K562 (cell line): ENCODE data around the gene MTA1. TPM values are rescaled to one million over a fixed set of nuclear protein-coding genes. Genes with fewer than 3 reads are reported as not detected.

ENCODE experiments used
- ATAC-seq: fragments of 200-7000 bp; cut with Tn5 transposase; 3 replicates; pipeline ENCODE4 v1.9.1; 2020; ENCODE audit warnings: moderate library complexity
- BruUV-seq: library from RNA; stranded (reverse); fragments of 400-500 nt; replicated peaks from 2 replicates; lab custom pipeline; 2021; lab: Mats Ljungman, UMichigan
- CTCF ChIA-PET: fragments of 300-600 bp; formaldehyde crosslinking; extraction: SDS; loops from one replicate; lab custom pipeline; 2021; ENCODE audit warnings: low intra/inter-chr PET ratio; lab: Yijun Ruan, JAX
- POLR2A ChIA-PET: fragments of 300-600, 350-650 bp; sonication (Branson Sonifier 250); formaldehyde crosslinking; extraction: SDS; loops from one replicate; lab custom pipeline; 2021; ENCODE audit warnings: antibody characterized with exemption, inconsistent platforms; lab: Yijun Ruan, JAX
- DNase-seq, 4 experiments: peaks; one replicate each; pipeline versions ENCODE4 v3.0.0 to v3.0.0-alpha.2; 2011 to 2018; ENCODE audit warnings: low spot score in 3 of 4, mixed read lengths in 3 of 4; ENCODE audit errors: extremely low read depth in 1 of 4
- FAIRE-seq: peaks from 2 replicates; lab custom pipeline; 2011; peaks lifted over from hg19 to GRCh38; lab: Jason Lieb, UNC
- H2AFZ ChIP-seq: 2 replicates; pipeline ENCODE4 v1.6.0; 2011; ENCODE audit warnings: low read depth, low read length, control low read depth, inconsistent platforms
- H3K27ac ChIP-seq: fragments of 200-600 bp; 3 replicates; pipeline ENCODE4 v1.8.0; 2011; ENCODE audit warnings: low read depth, mild to moderate bottlenecking, control low read depth, inconsistent platforms, low read length, moderate library complexity, mixed read lengths; ENCODE audit errors: extremely low read depth
- H3K27me3 ChIP-seq, 2 experiments: fragments of 300-600 bp in 1 of 2; 2 replicates in 1 of 2; 3 replicates in 1 of 2; pipeline versions ENCODE4 v1.6.0 to v1.8.0; 2011; ENCODE audit warnings: inconsistent platforms in 2 of 2, low read length in 2 of 2, mild to moderate bottlenecking in 1 of 2, mixed read lengths in 1 of 2, moderate library complexity in 1 of 2; ENCODE audit not compliant: control insufficient read depth in 2 of 2, insufficient read depth in 2 of 2
- H3K36me3 ChIP-seq: fragments of 300-600 bp; 3 replicates; pipeline ENCODE4 v1.8.0; 2011; ENCODE audit warnings: mild to moderate bottlenecking, low read length, inconsistent platforms; ENCODE audit not compliant: control insufficient read depth, insufficient read depth
- H3K4me1 ChIP-seq, 2 experiments: fragments of 200-600 bp in 1 of 2; replicated peaks in 1 of 2; 2 replicates in 1 of 2; 3 replicates in 1 of 2; pipeline versions ENCODE4 v1.5.1 to v1.8.0; 2011; ENCODE audit warnings: inconsistent platforms in 2 of 2, low read length in 2 of 2, mild to moderate bottlenecking in 1 of 2, mixed read lengths in 1 of 2, moderate library complexity in 1 of 2; ENCODE audit not compliant: control insufficient read depth in 2 of 2, insufficient read depth in 2 of 2
- H3K4me2 ChIP-seq: 2 replicates; pipeline ENCODE4 v1.6.1; 2011; ENCODE audit warnings: low read length, control low read depth, inconsistent platforms, mixed read lengths; ENCODE audit not compliant: insufficient read depth
- H3K4me3 ChIP-seq: fragments of 200-600 bp; sonication (generic), shearing (Covaris generic); 2 replicates; pipeline ENCODE4 v1.5.1; 2016; ENCODE audit warnings: control low read depth, inconsistent platforms
- H3K79me2 ChIP-seq: fragments of 200-600 bp; 3 replicates; pipeline ENCODE4 v1.8.0; 2011; ENCODE audit warnings: low read length, inconsistent platforms; ENCODE audit not compliant: control insufficient read depth, insufficient read depth
- H3K9ac ChIP-seq, 2 experiments: 2 replicates each; pipeline versions ENCODE4 v1.6.0 to v1.6.1; 2011; ENCODE audit warnings: low read depth in 2 of 2, low read length in 2 of 2, control low read depth in 1 of 2, inconsistent platforms in 1 of 2, mild to moderate bottlenecking in 1 of 2, mixed read lengths in 1 of 2; ENCODE audit not compliant: insufficient read depth in 1 of 2
- H3K9me1 ChIP-seq: one replicate; pipeline ENCODE4 v1.6.0; 2011; ENCODE audit warnings: inconsistent platforms, mild to moderate bottlenecking, low read length, moderate library complexity; ENCODE audit not compliant: control insufficient read depth, insufficient read depth
- H3K9me3 ChIP-seq: replicated peaks from 2 replicates; pipeline ENCODE4 v1.5.1; 2011; ENCODE audit warnings: low read depth, low read length, inconsistent platforms; ENCODE audit not compliant: control insufficient read depth, insufficient read depth
- H4K20me1 ChIP-seq: replicated peaks from 2 replicates; pipeline ENCODE4 v1.6.1; 2011; ENCODE audit warnings: low read length, inconsistent platforms, mixed read lengths; ENCODE audit not compliant: control insufficient read depth, insufficient read depth
- PYGO2 ChIP-seq: fragments of 450-650 bp; IDR thresholded peaks from 2 replicates; pipeline ENCODE4 v1.6.1; 2016; ENCODE audit warnings: mild to moderate bottlenecking, missing genetic modification characterization, moderate library complexity, missing compliant biosample characterization
- SMAD1 ChIP-seq: fragments of 150-350 bp; IDR thresholded peaks from 2 replicates; pipeline ENCODE4 v1.6.1; 2014; ENCODE audit warnings: low read length, low read depth; ENCODE audit not compliant: partially characterized antibody
- SUPT5H ChIP-seq: fragments of 450-650 bp; IDR thresholded peaks from 2 replicates; pipeline ENCODE4 v1.6.1; 2016
- ZNF224 ChIP-seq: sonication (generic); formaldehyde crosslinking; IDR thresholded peaks from 2 replicates; pipeline ENCODE4 v1.8.0; 2022; ENCODE audit warnings: mild to moderate bottlenecking, missing genetic modification reagents
- ZNF511 ChIP-seq: sonication (generic); formaldehyde crosslinking; IDR thresholded peaks from 2 replicates; pipeline ENCODE4 v1.8.0; 2022; ENCODE audit warnings: mild to moderate bottlenecking, missing genetic modification reagents
- WGBS: fragments of 100-300 bp; shearing (Covaris generic); methylation state at CpG from one replicate; pipeline ENCODE4 v1.1.6; 2016; ENCODE audit warnings: low coverage, mixed read lengths; ENCODE audit not compliant: insufficient coverage; ENCODE audit errors: missing lambda C conversion rate; 5-methylcytosine and 5-hydroxymethylcytosine counted together
- in situ Hi-C: fragments of 300-500 bp; cut with MboI; formaldehyde crosslinking; loops from 4 replicates; pipeline ENCODE4 v1.15.0; 2018; ENCODE audit warnings: inconsistent platforms, mixed read lengths
- intact Hi-C: fragments of 100-400 bp; cut with micrococcal nuclease; formaldehyde crosslinking; loops from 2 replicates; pipeline ENCODE4 v1.14.2; 2022
- polyA plus RNA-seq, 8 experiments: library from polyadenylated mRNA; depleted of rRNA in 4 of 8; stranded (reverse) in 5 of 8; unstranded in 3 of 8; fragments of >200 nt; fragmentation: Nextera tagmentation in 2 of 8; fragmentation: Illumina TruSeq in 1 of 8; extraction: Ambion mirVana in 2 of 8; extraction: Trizol in 1 of 8; gene quantifications; 2 replicates each; pipeline versions ENCODE4 v1.2.1 to v1.2.3, GENCODE V29; 2011 to 2014; ENCODE audit warnings: inconsistent platforms in 1 of 8, missing spikeins in 1 of 8
- total RNA-seq, 7 experiments: library from RNA; depleted of rRNA in 6 of 7; stranded (reverse); fragments of >200 nt in 6 of 7; fragmentation: Illumina TruSeq in 2 of 7; extraction: Trizol in 2 of 7; gene quantifications; 2 replicates each; pipeline versions ENCODE4 v1.2.1 to v1.2.3, GENCODE V29; 2011 to 2021; ENCODE audit warnings: low replicate concordance in 1 of 7

MTA1 gene
- total and polyA plus RNA-seq, 9 of the 15 experiments (the other 6 are each of a cell fraction or from before 2014, with no cell fraction given): 0.13 to 118 (median 32.3) TPM

- TF ChIP-seq ZNF224 (0 out of 2 replicates have a peak, but pooled peaks have one; percentile 31), SUPT5H (0 out of 2 replicates have a peak, but pooled peaks have one; percentile 31), ZNF511 (0 out of 2 replicates have a peak, but pooled peaks have one; percentile 56), PYGO2 (tag) (no peak)
- TF ChIP-seq, all 486 proteins: peak for 17
Measured at GRCh38 chr14:105398726-105399465, 20.7 kb upstream of the MTA1 start (continued).

- Histone ChIP-seq H3K27me3 (no peaks in the 10 kb centered on the region), H3K27ac (peak overlapping the region; percentile 92), H3K4me1 (peaks cover 5 to 47% of the 10 kb centered on the region in 2 experiments; a peak in 4 of 5 replicates), H3K36me3 (peaks cover 21% of the 10 kb centered on the region; the same call in 2 of the 3 replicates), H2AFZ (no peak overlapping the region), H3K9ac (peak overlapping the region; percentile 88 to 95; a peak in 3 of 4 replicates), H3K9me1 (no peaks in the 10 kb centered on the region), H3K4me2 (peak overlapping the region; percentile 79), H4K20me1 (no peaks in the 10 kb centered on the region), H3K79me2 (peaks cover 16% of the 10 kb centered on the region), H3K9me3 (peaks cover 7% of the 10 kb centered on the region), H3K4me3 (peak overlapping the region; percentile 71)
- TSS peak; percentile 79 for BruUV-seq
- FAIRE-seq (no peak), DNase-seq (peak in 1 of 4 experiments; percentile 19), ATAC-seq (no peak)
- ChIA-PET POLR2A (interaction anchor here (1.4 kb wide), 1 partner anchor 9 kb away, joined by 5 read pairs; no protein-coding TSS in a partner anchor), CTCF (no interaction called here)
- TF ChIP-seq SMAD1: no peak
- in situ Hi-C loops: no loop called here
- intact Hi-C loops: no loop called here
- 75% methylated on average over 8 of the region's 8 CpGs for WGBS
Measured at GRCh38 chr14:105399466-105399775, 20.2 kb upstream of the MTA1 start.
